SW 1271 (cell line): ENCODE measurements around the gene ERCC4.

Experiments
- DNase-seq, 2 experiments: peaks; one replicate each; lab custom pipeline; 2025; lab: John Stamatoyannopoulos, UW

The ERCC4 gene

GRCh38 chr16:13994239-13995106, 74.5 kb downstream of the ERCC4 start:
- DNase-seq: no peak

DNA sequence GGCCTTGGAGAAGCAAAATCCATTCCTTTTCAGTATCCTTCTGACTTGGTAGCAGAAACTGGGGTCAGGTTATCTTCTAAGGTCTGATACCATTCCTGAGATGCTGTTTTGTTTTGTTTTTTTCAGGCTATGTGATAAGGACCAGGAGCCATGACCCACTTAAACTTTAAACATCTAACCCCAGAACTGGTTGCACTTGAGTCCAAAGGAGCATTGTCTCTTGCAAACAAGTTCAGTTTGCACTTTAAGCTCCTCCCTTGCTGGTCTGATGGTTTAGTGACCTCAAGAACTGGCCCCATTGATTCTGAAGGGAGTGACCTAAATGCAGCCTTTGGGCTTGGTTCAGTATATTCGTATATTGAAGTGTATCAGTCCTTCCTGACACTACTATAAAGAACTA, 75.2 kb downstream of the ERCC4 start:
- no peak for DNase-seq

DNA sequence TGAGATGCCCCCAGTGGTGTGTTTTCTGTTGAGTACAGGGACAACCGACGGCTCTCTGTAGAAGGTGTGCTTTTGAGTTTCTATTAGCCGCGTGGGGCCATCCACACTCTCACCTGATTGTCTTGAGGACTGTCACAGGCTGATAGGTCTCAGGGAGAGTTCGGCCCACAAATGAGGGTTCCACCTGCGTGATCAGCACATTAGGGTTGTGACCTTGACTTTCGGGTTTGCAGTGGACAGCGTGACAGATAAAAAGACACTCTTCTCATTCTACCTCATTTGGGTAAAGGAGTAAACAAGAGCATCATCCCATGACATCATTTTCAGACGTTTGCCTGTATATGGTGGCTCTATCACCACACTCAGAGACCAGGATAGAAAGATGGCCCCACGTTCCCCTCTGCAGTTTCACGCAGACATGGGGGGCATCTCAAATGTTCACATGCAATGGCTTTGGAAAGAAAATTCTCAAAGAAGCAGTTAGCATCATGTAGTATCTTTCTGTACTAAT, 76.9 kb downstream of the ERCC4 start:
- DNase-seq: no peak

GRCh38 chr16:13997526-13997925, 77.6 kb downstream of the ERCC4 start:
- no peak for DNase-seq

DNA sequence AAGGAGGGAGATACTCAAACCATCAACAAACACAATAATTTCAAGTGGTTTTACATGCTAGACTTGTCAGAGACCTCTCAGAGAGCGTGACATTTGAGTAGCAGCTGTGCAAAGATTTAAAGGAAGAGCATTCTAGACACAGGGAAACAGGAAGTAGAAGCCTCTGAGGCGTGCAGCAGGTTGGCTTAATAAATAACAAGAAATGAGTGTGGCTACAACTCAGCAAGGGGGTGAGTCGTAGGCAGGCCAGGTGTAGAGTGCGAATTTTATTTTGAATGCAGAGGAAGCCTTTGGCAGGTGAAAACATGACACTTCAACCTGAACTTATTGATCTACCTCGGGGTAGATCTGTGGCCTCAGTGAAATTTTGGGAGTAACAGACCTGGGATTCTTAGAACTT, 78.0 kb downstream of the ERCC4 start:
- DNase-seq: no peak

DNA sequence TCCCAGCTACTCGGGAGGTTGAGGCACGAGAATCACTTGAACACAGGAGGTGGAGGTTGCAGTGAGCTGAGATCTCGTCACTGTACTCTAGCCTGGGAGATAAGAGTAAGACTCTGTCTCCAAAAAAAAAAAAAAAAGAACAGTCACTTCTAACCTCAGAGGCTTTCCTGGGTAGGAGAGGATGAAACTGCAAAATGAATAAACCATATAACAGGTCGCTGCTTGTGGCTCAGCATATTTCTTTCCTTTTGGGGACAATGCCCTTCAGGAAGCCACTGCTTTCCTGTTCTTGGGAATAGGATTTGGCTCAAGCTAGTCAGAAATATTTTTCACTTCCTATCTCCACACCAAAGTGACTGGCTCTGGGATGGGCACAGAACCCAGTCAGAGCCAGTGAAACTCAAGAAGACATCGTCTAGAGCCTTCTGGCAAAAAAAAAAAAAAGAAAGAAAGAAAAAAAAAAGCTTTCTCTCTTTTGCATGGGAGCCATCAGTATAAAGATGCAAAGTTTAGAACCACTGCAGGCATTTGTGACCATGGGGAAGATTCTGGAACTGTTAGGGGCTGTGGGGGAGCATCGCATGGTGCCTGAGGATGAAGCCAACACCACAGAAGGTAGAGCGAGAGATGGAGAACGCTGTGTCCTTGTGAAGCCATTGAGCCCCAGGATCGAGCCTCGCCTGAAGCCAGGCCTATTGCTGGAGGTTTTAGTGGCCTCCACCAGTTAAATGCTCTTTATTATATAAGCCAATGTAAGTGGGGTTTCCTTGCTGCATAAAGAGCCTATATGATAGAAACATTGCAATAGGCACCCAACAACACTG, 79.3 kb downstream of the ERCC4 start:
- DNase-seq: no peak

GRCh38 chr16:13999895-14000425, 80.0 kb downstream of the ERCC4 start:
- DNase-seq: no peak

DNA sequence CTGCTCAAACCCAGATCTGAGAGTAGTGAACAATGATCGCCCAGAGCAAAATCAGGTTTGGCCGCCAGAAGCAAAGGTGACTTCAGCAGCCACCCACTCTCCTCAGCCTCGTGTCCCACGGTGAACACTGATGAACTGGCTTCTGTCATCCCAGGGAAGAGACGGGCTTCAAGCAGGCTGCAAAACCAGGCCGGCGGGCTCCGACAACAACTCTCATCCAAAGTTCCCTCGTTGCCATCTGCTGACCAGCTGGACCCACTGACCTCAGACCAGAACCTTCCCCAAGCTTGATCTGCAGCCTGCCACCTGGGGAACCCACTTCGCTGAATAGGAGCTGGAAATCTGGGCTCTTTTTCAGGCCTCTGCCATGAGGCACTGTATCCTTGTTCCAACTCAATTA, 81.6 kb downstream of the ERCC4 start:
- no peak for DNase-seq
